ENCODE measurements around the gene CPNE8.

- TF ChIP-seq EZH2 (IDR thresholded peaks at IDR 0.05; ENCODE audit: insufficient read depth, poor library complexity, severe bottlenecking): no peak
- TF ChIP-seq EZH2phosphoT487 (IDR thresholded peaks at IDR 0.05; ENCODE audit: insufficient read depth, low read depth): no peak
Measured at GRCh38 chr12:38886064-38886463, 19.3 kb downstream of the CPNE8 start.

Data from GM23248 (cell line).